PC-3 (cell line): ENCODE measurements around the gene N4BP2L2. TPM values are rescaled to one million over a fixed set of nuclear protein-coding genes. Genes with fewer than 3 reads are reported as not detected.

Experiments
- ATAC-seq: fragments of 200-7000 bp; cut with Tn5 transposase; 2 replicates; pipeline ENCODE4 v1.9.1; 2020; ENCODE audit warnings: mild to moderate bottlenecking, moderate library complexity
- BruUV-seq: library from RNA; stranded (reverse); fragments of 400-500 nt; replicated peaks from 2 replicates; lab custom pipeline; 2021; lab: Mats Ljungman, UMichigan
- CTCF ChIA-PET: fragments of 300-600 bp; sonication (Branson Sonifier 250); formaldehyde crosslinking; loops from one replicate; lab custom pipeline; 2022; ENCODE audit warnings: antibody characterized with exemption; lab: Charles Lee
- POLR2A ChIA-PET: fragments of 300-600 bp; sonication (Branson Sonifier 250); formaldehyde crosslinking; loops from one replicate; lab custom pipeline; 2022; ENCODE audit warnings: antibody characterized with exemption; ENCODE audit not compliant: unreplicated experiment; lab: Charles Lee
- DNase-seq: peaks from one replicate; pipeline ENCODE4 v3.0.0-alpha.2; 2015
- H2AFZ ChIP-seq: fragments of 300-600 bp; sonication (generic); 2 replicates; pipeline ENCODE4 v1.6.0; 2016; ENCODE audit warnings: antibody characterized with exemption, low read length
- H3F3A ChIP-seq: fragments of 300-600 bp; sonication (generic); one replicate; pipeline ENCODE4 v1.6.0; 2017; ENCODE audit warnings: antibody characterized with exemption, low read length, control low read depth, mild to moderate bottlenecking; ENCODE audit not compliant: unreplicated experiment
- H3K27ac ChIP-seq: fragments of 300-600 bp; sonication (generic); 2 replicates; pipeline ENCODE4 v1.5.1; 2016; ENCODE audit warnings: mild to moderate bottlenecking, low read length
- H3K27me3 ChIP-seq: fragments of 300-600 bp; sonication (generic); 2 replicates; pipeline ENCODE4 v1.6.1; 2016; ENCODE audit warnings: low read length, mixed read lengths
- H3K36me3 ChIP-seq: fragments of 300-600 bp; sonication (generic); 2 replicates; pipeline ENCODE4 v1.6.1; 2016; ENCODE audit warnings: low read depth, mixed run types, low read length, mixed read lengths
- H3K4me1 ChIP-seq: fragments of 300-600 bp; sonication (generic); 2 replicates; pipeline ENCODE4 v1.5.1; 2016; ENCODE audit warnings: low read length; ENCODE audit not compliant: insufficient read depth
- H3K4me2 ChIP-seq: fragments of 300-600 bp; sonication (generic); 2 replicates; pipeline ENCODE4 v1.6.0; 2016; ENCODE audit warnings: low read length
- H3K4me3 ChIP-seq: fragments of 300-600 bp; sonication (generic); 2 replicates; pipeline ENCODE4 v1.5.1; 2016; ENCODE audit warnings: mild to moderate bottlenecking, low read length, mixed read lengths
- H3K79me2 ChIP-seq: fragments of 300-600 bp; sonication (generic); 2 replicates; pipeline ENCODE4 v1.6.1; 2017; ENCODE audit warnings: low read length, mixed read lengths
- H3K9ac ChIP-seq: fragments of 300-600 bp; sonication (generic); 2 replicates; pipeline ENCODE4 v1.6.0; 2016; ENCODE audit warnings: mild to moderate bottlenecking, low read length
- H3K9me2 ChIP-seq: fragments of 300-600 bp; sonication (generic); replicated peaks from 2 replicates; pipeline ENCODE4 v1.6.1; 2016; ENCODE audit warnings: mixed run types, low read length, mixed read lengths
- H3K9me3 ChIP-seq: fragments of 300-600 bp; sonication (generic); 2 replicates; pipeline ENCODE4 v1.6.1; 2016; ENCODE audit warnings: low read length, mixed read lengths
- H4K20me1 ChIP-seq: fragments of 300-600 bp; sonication (generic); 2 replicates; pipeline ENCODE4 v1.6.1; 2016; ENCODE audit warnings: low read length, mixed read lengths
- CTCF ChIP-seq: fragments of 300-600 bp; sonication (generic); conservative IDR thresholded peaks from 2 replicates; pipeline ENCODE4 v1.5.1; 2017; ENCODE audit warnings: antibody characterized with exemption, low read depth, mild to moderate bottlenecking, low read length
- EZH2 ChIP-seq: fragments of 300-600 bp; sonication (generic); IDR thresholded peaks from one replicate; pipeline ENCODE4 v1.6.1; 2017; ENCODE audit warnings: antibody characterized with exemption, mild to moderate bottlenecking, low read length; ENCODE audit not compliant: unreplicated experiment
- EZH2phosphoT487 ChIP-seq: fragments of 300-600 bp; sonication (generic); IDR thresholded peaks from 2 replicates; pipeline ENCODE4 v1.6.1; 2018; ENCODE audit warnings: mild to moderate bottlenecking, antibody characterized with exemption, low read length, borderline replicate concordance
- intact Hi-C: fragments of 100-400 bp; cut with micrococcal nuclease; formaldehyde crosslinking; loops from 2 replicates; pipeline ENCODE4 v1.9.0; 2023
- total RNA-seq: library from RNA; depleted of rRNA; stranded (reverse); fragments of >200 nt; gene quantifications from 2 replicates; pipeline ENCODE4 v1.2.3, GENCODE V29; 2014

The N4BP2L2 gene
- total RNA-seq, 1 experiment from 2014 or later, result 51.4 TPM

- Histone ChIP-seq H3K27ac (no peak overlapping the region), H3K4me1 (peaks cover 8% of the 10 kb centered on the region; the same call in 1 of the 2 replicates), H3K4me2 (no peak overlapping the region), H3K9me3 (no peaks in the 10 kb centered on the region), H3K36me3 (no peaks in the 10 kb centered on the region), H2AFZ (no peak overlapping the region), H4K20me1 (no peaks in the 10 kb centered on the region), H3K27me3 (no peaks in the 10 kb centered on the region), H3F3A (no peaks in the 10 kb centered on the region), H3K9ac (no peak overlapping the region), H3K4me3 (no peak overlapping the region), H3K9me2 (no peaks in the 10 kb centered on the region), H3K79me2 (no peaks in the 10 kb centered on the region)
- intact Hi-C loops, result no loop called here
- DNase-seq (no peak), ATAC-seq (no peak)
- no TSS peak for BruUV-seq
- TF ChIP-seq EZH2phosphoT487, result no peak
- no peak for TF ChIP-seq EZH2
- TF ChIP-seq CTCF, result no peak
- ChIA-PET CTCF (no interaction called here), POLR2A (no interaction called here)
Observed at GRCh38 chr13:32430018-32430747, 108.4 kb downstream of the N4BP2L2 start.

- Histone ChIP-seq H3K27ac (no peak overlapping the region), H3K9me2 (no peaks in the 10 kb centered on the region), H3K4me1 (peaks cover 8% of the 10 kb centered on the region; the same call in 1 of the 2 replicates), H4K20me1 (no peaks in the 10 kb centered on the region), H3K79me2 (no peaks in the 10 kb centered on the region), H3F3A (no peaks in the 10 kb centered on the region), H3K36me3 (no peaks in the 10 kb centered on the region), H3K27me3 (no peaks in the 10 kb centered on the region), H3K9ac (no peak overlapping the region), H3K4me2 (no peak overlapping the region), H3K4me3 (no peak overlapping the region), H2AFZ (no peak overlapping the region), H3K9me3 (no peaks in the 10 kb centered on the region)
- ATAC-seq, result no peak
- no TSS peak for BruUV-seq
- intact Hi-C loops, result loop anchor here (10.0 kb wide), 1 partner anchor 115 kb away; the partner anchor contains the start of genes BRCA2 and ZAR1L
- CTCF ChIA-PET, result no interaction called here
- DNase-seq, result no peak
- POLR2A ChIA-PET, result no interaction called here
- TF ChIP-seq EZH2 (no peak), CTCF (no peak), EZH2phosphoT487 (no peak)
Observed at GRCh38 chr13:32429433-32429909, 109.1 kb downstream of the N4BP2L2 start.
